ENCODE data around the gene RGS7BP.

DNA sequence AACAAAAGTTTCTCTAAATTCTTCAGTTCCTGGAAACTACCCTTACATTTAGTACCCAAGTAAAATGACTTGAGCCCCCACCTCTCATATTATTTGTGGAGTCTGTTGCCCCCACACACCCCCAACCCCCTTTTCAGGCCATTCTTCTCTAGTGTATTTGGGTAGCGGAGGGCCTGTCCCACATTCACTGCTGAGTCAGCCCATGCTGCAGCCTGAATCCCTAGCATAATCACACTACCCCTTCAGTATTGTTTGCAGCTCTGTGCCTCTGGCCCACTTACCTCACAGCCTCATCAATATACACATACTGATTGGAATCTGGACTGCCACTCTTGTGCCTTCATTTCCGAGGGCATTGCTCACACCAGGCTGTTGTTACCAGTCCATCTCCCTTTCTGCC, 26.8 kb downstream of the RGS7BP start:
- TF ChIP-seq, protein P1, sequence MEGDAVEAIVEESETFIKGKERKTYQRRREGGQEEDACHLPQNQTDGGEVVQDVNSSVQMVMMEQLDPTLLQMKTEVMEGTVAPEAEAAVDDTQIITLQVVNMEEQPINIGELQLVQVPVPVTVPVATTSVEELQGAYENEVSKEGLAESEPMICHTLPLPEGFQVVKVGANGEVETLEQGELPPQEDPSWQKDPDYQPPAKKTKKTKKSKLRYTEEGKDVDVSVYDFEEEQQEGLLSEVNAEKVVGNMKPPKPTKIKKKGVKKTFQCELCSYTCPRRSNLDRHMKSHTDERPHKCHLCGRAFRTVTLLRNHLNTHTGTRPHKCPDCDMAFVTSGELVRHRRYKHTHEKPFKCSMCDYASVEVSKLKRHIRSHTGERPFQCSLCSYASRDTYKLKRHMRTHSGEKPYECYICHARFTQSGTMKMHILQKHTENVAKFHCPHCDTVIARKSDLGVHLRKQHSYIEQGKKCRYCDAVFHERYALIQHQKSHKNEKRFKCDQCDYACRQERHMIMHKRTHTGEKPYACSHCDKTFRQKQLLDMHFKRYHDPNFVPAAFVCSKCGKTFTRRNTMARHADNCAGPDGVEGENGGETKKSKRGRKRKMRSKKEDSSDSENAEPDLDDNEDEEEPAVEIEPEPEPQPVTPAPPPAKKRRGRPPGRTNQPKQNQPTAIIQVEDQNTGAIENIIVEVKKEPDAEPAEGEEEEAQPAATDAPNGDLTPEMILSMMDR (IDR thresholded peaks at IDR 0.05), result no peak
- no peak for TF ChIP-seq POLR2A (IDR thresholded peaks at IDR 0.05)
- no peak for TF ChIP-seq POLR2AphosphoS5 (IDR thresholded peaks at IDR 0.05; ENCODE audit: insufficient read depth in 1 of 2, low read depth in 1 of 2)

Measured in vagina (tissue), 2 donors.